Pancreas (tissue), 10 donors: ENCODE measurements around the gene LDLRAD4. TPM values are rescaled to one million over a fixed set of nuclear protein-coding genes. Genes with fewer than 3 reads are reported as not detected.

Experiments
- ATAC-seq, 4 donors: fragments of 200-7000 bp; cut with Tn5 transposase; one replicate each; pipeline versions ENCODE4 v1.8.0 to v1.9.1; 2020; ENCODE audit warnings: mild to moderate bottlenecking in 4 of 4, moderate library complexity in 4 of 4
- DNase-seq, 6 donors: peaks; one replicate each; pipeline ENCODE4 v3.0.0-alpha.2; 2020
- FAIRE-seq: peaks from 2 replicates; lab custom pipeline; 2012; peaks lifted over from hg19 to GRCh38; lab: Jason Lieb, UNC
- H3K27ac ChIP-seq, 4 donors: fragments of 200-600 bp; sonication (generic); 1 replicate in 3 of 4; 2 replicates in 1 of 4; pipeline versions ENCODE4 v1.5.0 to v1.8.0; 2020
- H3K27me3 ChIP-seq, 4 donors: fragments of 200-600 bp; one replicate each; pipeline ENCODE4 v1.8.0; 2021
- H3K36me3 ChIP-seq, 3 donors: fragments of 200-600 bp; sonication (generic) in 1 of 3; one replicate each; pipeline versions ENCODE4 v1.5.0 to v1.8.0; 2020 to 2021
- H3K4me1 ChIP-seq, 3 donors: fragments of 200-600 bp; one replicate each; pipeline ENCODE4 v1.8.0; 2021
- H3K4me3 ChIP-seq, 4 donors: fragments of 200-600 bp; sonication (generic) in 2 of 4; one replicate each; pipeline versions ENCODE4 v1.5.0 to v1.8.0; 2020 to 2021
- H3K9me3 ChIP-seq, 4 donors: fragments of 200-600 bp; one replicate each; pipeline ENCODE4 v1.8.0; 2021
- CTCF ChIP-seq, 4 donors: fragments of 200-600 bp; sonication (generic) in 3 of 4; IDR thresholded peaks; one replicate each; pipeline versions ENCODE4 v1.5.0 to v1.8.0; 2021; ENCODE audit warnings: antibody characterized with exemption in 4 of 4
- WGBS, 2 donors: extraction: QIAGEN DNeasy Blood & Tissue Kit; methylation state at CpG; one replicate each; pipeline ENCODE4 v1.1.7; 2013; 5-methylcytosine and 5-hydroxymethylcytosine counted together
- intact Hi-C, 3 donors: fragments of 100-400 bp; cut with DNase I; formaldehyde crosslinking; loops; one replicate each; pipeline versions ENCODE4 v1.11.1 to v1.14.2; 2022
- polyA plus RNA-seq, 2 donors: library from polyadenylated mRNA; stranded (reverse); fragments of 200-250 nt; gene quantifications; one replicate each; pipeline ENCODE4 v1.2.3, GENCODE V29; 2013
- total RNA-seq, 6 donors: library from RNA; stranded (reverse); fragmentation: NEBNext Ultra II Directional in 4 of 6; extraction: Animal tissue kit (Norgen Biotek cat#: 25700) in 4 of 6; gene quantifications; one replicate each; pipeline versions ENCODE4 v1.2.1 to v1.2.4, GENCODE V29; 2021 to 2023
- donor health status: healthy with polysubstance abuse.
- donor health status: DM: no; HTN: no; CAD: no; lungs with moderate emphysema.
- donor health status: DM: no; HTN: no; CAD: no.
- donor health status: control.
- donor health status: control.
- donor health status: Bipolar disorder and iron deficiency.
- donor health status: DM: yes; HTN: yes; CAD: no.
- donor health status: DM: no; HTN: no; CAD: no.
- donor health status: DM: no; HTN: no; CAD: no.
- donor health status: DM: yes; HTN: yes; CAD: no.

LDLRAD4 gene
- total and polyA plus RNA-seq, 8 donors = 2.5 to 21.8 (median 5.7) TPM

GRCh38 chr18:13216092-13216582, 2.4 kb upstream of the LDLRAD4 start:
- Histone ChIP-seq H3K27me3 (peaks cover 0 to 5% (median 0%) of the 10 kb centered on the region in 4 donors), H3K4me3 (no peak overlapping the region), H3K4me1 (peaks cover 0 to 3% (median 0%) of the 10 kb centered on the region in 3 donors), H3K27ac (no peak overlapping the region), H3K9me3 (no peaks in the 10 kb centered on the region), H3K36me3 (no peaks in the 10 kb centered on the region)
- peak; percentile 76 to 88 (median 82) for ATAC-seq
- intact Hi-C loops = loop anchor here in 1 of 3 donors (5.0 to 10.0 kb wide), 2 partner anchors 311 to 419 kb away; no protein-coding TSS in a partner anchor
- peak in 2 of 4 donors; percentile 34 to 39 for TF ChIP-seq CTCF (IDR thresholded peaks at IDR 0.05)
- peak; percentile 54 to 73 (median 69) for DNase-seq
- 13% methylated on average over 8 of the region's 8 CpGs for whole genome bisulfite sequencing, 2 donors
- peak; percentile 57 for FAIRE-seq

GRCh38 chr18:13216711-13217465, 1.7 kb upstream of the LDLRAD4 start:
- TF ChIP-seq CTCF (IDR thresholded peaks at IDR 0.05) = peak in 2 of 4 donors; percentile 9 to 13

GRCh38 chr18:13217466-13217961, 1.0 kb upstream of the LDLRAD4 start:
- FAIRE-seq = no peak
- DNase-seq = peak; percentile 32 to 81 (median 56)
- Histone ChIP-seq H3K4me1 (peaks cover 0 to 9% (median 5%) of the 10 kb centered on the region in 3 donors), H3K27ac (peak overlapping the region in 3 of 4 donors; percentile 46 to 80 (median 72)), H3K27me3 (no peaks in the 10 kb centered on the region), H3K9me3 (no peaks in the 10 kb centered on the region), H3K4me3 (peak overlapping the region; percentile 59 to 75 (median 65)), H3K36me3 (no peaks in the 10 kb centered on the region)
- 1 to 2% methylated on average over 19 to 64 of the region's 64 CpGs for WGBS, 2 donors
- peak; percentile 13 to 59 (median 35) for ATAC-seq
- TF ChIP-seq CTCF (IDR thresholded peaks at IDR 0.05) = no peak
- intact Hi-C loops = loop anchor here in 1 of 3 donors (5.0 to 10.0 kb wide), 2 partner anchors 310 to 417 kb away; no protein-coding TSS in a partner anchor

More at GRCh38 chr18:13216711-13217465, 1.7 kb upstream of the LDLRAD4 start:
- Histone ChIP-seq H3K4me1 (peaks cover 0 to 8% (median 4%) of the 10 kb centered on the region in 3 donors), H3K27me3 (no peaks in the 10 kb centered on the region), H3K36me3 (no peaks in the 10 kb centered on the region), H3K27ac (peak overlapping the region in 2 of 4 donors; percentile 72 to 80), H3K9me3 (no peaks in the 10 kb centered on the region), H3K4me3 (peak overlapping the region in 3 of 4 donors; percentile 59 to 75 (median 61))
- ATAC-seq = peak; percentile 55 to 69 (median 66)
- WGBS, 2 donors = 3 to 6% methylated on average over 25 to 59 of the region's 59 CpGs
- intact Hi-C loops = loop anchor here in 1 of 3 donors (5.0 to 10.0 kb wide), 2 partner anchors 310 to 418 kb away; no protein-coding TSS in a partner anchor
- FAIRE-seq = no peak
- DNase-seq = peak in 4 of 6 donors; percentile 19 to 75 (median 53)

- Histone ChIP-seq H3K27ac (peak overlapping the region; percentile 46 to 80 (median 66)), H3K4me3 (peak overlapping the region; percentile 59 to 75 (median 65)), H3K36me3 (no peaks in the 10 kb centered on the region), H3K4me1 (peaks cover 0 to 14% (median 9%) of the 10 kb centered on the region in 3 donors), H3K27me3 (no peaks in the 10 kb centered on the region), H3K9me3 (no peaks in the 10 kb centered on the region)
- FAIRE-seq (no peak), DNase-seq (peak in 2 of 6 donors; percentile 49 to 75), ATAC-seq (peak; percentile 3 to 31 (median 14))
- WGBS, 2 donors = 0 to 1% methylated on average over 25 to 53 of the region's 53 CpGs
- no peak for TF ChIP-seq CTCF (IDR thresholded peaks at IDR 0.05)
- intact Hi-C loops = loop anchor here in 1 of 3 donors (5.0 to 10.0 kb wide), 2 partner anchors 309 to 417 kb away; no protein-coding TSS in a partner anchor
These were observed 591 bp upstream of the LDLRAD4 start for GRCh38 chr18:13217971-13218367.
